HG02571 (cell line): ENCODE measurements around the gene TMCC1.

ENCODE experiments used
- ATAC-seq: cut with Tn5 transposase; IDR thresholded peaks from one replicate; pipeline ENCODE4 v1.9.1; 2021; ENCODE audit warnings: mild to moderate bottlenecking, moderate library complexity; ENCODE audit not compliant: unreplicated experiment

Gene TMCC1

DNA sequence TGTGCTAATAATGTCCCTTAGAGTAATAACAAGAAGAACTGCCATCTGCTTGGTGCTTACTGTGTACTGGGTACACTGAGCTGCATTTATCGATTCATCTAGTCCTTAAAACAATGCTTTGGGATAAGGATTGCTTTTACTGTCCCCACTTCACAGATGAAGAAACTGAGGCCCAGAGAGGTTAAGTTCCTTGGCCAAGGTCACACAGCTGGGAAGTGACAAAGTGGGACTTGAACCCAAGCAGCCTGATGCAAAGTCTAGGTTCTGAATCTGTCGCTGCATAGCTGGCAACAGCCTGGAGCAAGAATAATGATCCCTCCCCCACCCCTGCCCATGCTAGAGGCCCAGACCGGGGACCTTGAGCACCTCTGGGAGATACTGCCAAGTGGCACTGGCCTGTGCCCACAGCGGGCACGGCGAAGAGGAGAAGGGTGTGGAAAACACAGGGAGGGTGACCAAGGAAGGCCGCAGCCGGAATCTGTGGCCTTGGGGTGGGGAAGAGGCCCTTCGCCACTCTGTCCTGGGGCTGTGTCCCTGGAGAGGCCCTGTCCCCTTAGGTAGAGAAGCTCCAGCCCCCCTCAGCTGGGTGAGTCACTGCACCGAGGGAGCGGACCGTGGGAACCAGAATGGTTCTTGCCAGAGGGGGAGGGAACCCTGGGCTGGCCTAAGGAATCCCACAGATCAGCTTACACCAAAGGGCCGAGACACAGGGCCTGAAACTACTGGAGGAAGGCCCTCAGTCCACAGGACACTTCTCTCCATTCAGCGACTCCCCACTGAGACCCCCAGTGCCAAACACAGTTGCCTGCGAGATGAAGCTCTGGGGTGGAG, 290.6 kb downstream of the TMCC1 start:
- no peak for ATAC-seq

DNA sequence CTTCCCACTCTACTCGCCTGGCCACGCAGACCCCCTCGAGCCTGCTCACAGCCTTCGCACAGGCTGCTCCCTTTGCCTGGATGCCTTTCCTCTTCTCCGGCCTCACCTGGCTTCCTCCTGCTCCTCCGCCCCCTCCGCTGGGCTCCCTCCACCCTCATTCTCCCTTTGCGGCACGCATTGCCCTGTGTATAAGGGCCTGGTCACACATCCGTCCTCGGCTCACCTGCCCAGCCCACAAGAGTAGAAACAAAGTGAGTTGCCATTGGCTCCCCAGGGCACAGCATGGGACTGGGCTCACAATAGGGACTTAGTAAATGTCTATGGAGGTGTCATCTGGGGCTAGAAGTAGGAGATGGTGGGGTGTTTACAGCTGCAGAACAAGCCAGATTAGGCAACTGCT, 291.2 kb downstream of the TMCC1 start:
- no peak for ATAC-seq

DNA sequence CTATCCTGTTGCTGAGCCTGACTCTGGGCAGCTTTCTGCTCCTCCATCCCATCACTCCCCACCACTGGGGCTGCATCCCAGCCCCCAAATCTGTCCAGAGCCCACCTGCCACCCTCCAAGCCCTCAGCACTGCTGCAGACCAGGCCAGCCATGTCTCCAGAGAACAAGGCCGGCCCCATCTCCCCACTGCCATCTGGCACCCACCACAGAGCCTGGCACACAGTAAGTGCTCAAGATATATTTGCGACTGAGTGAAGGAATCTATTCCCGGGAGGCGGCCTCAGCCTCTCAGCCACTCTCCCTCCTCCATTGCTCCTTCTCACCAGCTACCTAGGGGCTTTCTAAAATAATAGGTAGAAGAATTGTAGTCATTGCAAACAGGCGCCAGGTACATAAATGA, 291.8 kb downstream of the TMCC1 start:
- ATAC-seq, result no peak

DNA sequence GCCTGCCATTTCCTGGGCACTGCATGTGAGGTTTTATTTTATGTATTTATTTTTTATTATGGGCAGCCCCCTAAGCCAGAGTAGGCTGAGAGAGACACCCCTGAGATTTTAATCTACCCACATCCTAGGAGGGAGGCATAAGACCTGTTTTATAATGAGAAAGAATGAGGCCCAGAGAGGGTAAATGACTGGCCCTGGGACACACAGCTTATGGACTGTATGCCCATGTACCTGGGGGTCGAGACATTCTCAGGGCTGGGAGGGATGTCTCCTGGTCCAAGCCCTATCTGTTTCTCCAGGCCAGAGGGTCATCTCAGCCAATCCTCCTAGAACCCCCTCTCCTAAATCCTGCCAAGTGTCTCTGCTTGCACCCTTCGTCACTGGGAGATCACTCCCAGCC, 293.2 kb downstream of the TMCC1 start:
- no peak for ATAC-seq

GRCh38 chr3:129599607-129600006, 293.9 kb downstream of the TMCC1 start:
- no peak for ATAC-seq

DNA sequence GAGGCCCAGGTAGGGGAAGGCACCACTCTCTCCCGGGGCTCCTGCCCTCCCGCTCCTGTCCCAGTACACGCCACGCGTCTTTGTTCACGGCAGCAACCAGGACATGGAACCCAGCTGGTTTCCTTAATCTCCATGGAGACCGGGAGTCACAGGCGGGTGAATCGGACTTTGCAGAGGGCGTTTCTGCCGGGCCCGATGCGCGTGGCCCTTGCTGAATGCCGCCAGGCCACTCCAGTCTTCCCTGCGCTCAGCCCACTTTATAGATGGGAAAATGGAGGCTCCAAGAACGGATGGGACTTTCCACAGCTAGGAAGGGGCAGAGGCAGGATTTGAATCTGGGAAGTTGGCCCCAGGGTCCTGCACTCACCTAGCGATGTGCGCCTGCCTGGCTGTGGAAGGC, 294.4 kb downstream of the TMCC1 start:
- no peak for ATAC-seq

GRCh38 chr3:129598484-129598883, 295.0 kb downstream of the TMCC1 start:
- no peak for ATAC-seq

GRCh38 chr3:129598000-129598381, 295.5 kb downstream of the TMCC1 start:
- ATAC-seq, result no peak
